ENCODE results near the gene CD244.

The CD244 gene

DNA sequence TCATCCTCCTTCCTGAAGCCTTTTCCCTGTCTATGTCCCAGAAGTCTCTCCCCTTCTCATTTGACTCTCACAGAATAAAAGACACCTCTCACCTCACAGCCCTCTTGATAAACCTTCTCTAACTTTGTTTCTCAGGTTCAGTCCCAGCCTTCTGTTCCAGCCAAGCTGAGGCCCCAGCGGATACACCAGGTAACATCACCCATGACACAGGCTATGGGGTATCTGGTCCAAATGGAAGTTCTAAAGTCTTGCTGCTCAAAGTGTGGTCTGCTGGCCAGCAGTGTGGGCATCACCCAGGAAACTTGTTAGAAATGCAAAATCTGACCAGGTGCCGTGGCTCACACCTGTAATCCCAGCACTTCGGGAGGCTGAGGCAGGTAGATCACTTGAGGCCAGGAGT lies 43.5 kb downstream of the CD244 start:
- no peak for DNase-seq (ENCODE audit: low spot score)
- TF ChIP-seq, protein P1, sequence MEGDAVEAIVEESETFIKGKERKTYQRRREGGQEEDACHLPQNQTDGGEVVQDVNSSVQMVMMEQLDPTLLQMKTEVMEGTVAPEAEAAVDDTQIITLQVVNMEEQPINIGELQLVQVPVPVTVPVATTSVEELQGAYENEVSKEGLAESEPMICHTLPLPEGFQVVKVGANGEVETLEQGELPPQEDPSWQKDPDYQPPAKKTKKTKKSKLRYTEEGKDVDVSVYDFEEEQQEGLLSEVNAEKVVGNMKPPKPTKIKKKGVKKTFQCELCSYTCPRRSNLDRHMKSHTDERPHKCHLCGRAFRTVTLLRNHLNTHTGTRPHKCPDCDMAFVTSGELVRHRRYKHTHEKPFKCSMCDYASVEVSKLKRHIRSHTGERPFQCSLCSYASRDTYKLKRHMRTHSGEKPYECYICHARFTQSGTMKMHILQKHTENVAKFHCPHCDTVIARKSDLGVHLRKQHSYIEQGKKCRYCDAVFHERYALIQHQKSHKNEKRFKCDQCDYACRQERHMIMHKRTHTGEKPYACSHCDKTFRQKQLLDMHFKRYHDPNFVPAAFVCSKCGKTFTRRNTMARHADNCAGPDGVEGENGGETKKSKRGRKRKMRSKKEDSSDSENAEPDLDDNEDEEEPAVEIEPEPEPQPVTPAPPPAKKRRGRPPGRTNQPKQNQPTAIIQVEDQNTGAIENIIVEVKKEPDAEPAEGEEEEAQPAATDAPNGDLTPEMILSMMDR (IDR thresholded peaks at IDR 0.05; ENCODE audit: extremely low read depth, insufficient read depth, missing control alignments): no peak
- in situ Hi-C loops (cut with MboI; ENCODE audit: low pct_unique_long_range_greater_than_20kb, low sequenced_read_pairs, unreplicated experiment): no loop called here

DNA sequence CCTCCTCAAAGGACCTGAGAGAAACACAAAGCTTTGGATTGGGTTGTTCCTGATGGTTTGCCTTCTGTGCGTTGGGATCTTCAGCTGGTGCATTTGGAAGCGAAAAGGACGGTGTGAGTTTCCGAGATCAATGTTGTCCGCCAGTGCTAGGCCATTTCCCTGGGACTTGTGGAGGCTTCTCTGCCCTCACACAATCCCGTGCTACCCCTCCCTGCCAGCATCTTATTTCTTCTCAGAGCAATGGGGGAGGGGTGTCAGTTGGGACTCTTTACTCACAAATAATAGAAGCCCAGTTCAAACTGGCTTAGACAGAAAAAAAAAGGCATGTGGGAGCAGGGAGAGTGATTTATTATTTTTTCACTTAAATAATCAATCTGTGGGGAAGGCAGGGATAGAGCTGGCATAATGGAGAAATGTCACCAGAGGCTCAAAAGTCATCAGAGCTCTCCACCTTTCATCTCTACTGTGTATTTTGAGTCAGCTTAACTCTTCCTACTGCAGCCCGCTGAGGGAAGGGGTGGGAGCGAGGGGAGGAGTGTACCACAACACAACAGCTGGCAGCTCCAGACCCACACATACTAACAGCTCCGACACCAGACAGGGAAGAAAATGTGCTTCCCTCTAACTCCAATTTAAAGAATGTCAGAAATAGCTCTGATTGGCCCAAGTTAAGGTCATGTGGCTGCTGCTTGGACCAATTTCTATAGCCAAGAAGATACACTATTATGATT lies 44.3 kb downstream of the CD244 start:
- in situ Hi-C loops (cut with MboI; ENCODE audit: low pct_unique_long_range_greater_than_20kb, low sequenced_read_pairs, unreplicated experiment): no loop called here
- TF ChIP-seq, protein P1 (IDR thresholded peaks at IDR 0.05; ENCODE audit: extremely low read depth, insufficient read depth, missing control alignments): no peak
- no peak for DNase-seq (ENCODE audit: low spot score)

DNA sequence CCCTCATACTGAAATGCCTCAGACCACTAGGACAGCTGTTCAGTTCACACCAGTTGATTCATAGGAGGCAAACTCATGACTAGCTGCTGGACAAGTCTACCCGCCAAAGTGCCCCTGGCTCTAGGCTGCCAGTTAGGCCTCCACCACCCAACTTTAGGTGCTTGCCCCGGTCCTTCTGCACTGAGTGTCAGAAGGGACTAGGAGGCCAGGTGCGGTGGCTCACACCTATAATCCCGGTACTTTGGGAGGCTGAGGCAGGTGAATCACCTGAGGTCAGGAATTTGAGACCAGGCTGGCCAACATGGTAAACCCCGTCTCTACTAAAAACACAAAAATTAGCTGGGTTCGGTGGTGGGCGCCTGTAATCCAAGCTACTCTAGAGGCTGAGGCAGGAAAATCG lies 47.8 kb downstream of the CD244 start:
- in situ Hi-C loops (cut with MboI; ENCODE audit: low pct_unique_long_range_greater_than_20kb, low sequenced_read_pairs, unreplicated experiment): no loop called here
- TF ChIP-seq, protein P1 (IDR thresholded peaks at IDR 0.05; ENCODE audit: extremely low read depth, insufficient read depth, missing control alignments): no peak
- DNase-seq (ENCODE audit: low spot score): no peak

DNA sequence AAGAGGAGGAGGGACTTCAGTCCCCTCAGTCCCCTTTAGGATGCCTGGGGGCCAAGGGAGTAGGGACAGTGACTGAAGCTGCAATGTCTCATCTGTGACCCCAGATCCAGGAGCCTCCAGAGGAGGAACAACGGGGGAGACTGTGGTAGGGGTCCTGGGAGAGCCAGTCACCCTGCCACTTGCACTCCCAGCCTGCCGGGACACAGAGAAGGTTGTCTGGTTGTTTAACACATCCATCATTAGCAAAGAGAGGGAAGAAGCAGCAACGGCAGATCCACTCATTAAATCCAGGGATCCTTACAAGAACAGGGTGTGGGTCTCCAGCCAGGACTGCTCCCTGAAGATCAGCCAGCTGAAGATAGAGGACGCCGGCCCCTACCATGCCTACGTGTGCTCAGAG lies 48.4 kb downstream of the CD244 start:
- DNase-seq (ENCODE audit: low spot score): no peak
- TF ChIP-seq, protein P1 (IDR thresholded peaks at IDR 0.05; ENCODE audit: extremely low read depth, insufficient read depth, missing control alignments): no peak
- in situ Hi-C loops (cut with MboI; ENCODE audit: low pct_unique_long_range_greater_than_20kb, low sequenced_read_pairs, unreplicated experiment): no loop called here

DNA sequence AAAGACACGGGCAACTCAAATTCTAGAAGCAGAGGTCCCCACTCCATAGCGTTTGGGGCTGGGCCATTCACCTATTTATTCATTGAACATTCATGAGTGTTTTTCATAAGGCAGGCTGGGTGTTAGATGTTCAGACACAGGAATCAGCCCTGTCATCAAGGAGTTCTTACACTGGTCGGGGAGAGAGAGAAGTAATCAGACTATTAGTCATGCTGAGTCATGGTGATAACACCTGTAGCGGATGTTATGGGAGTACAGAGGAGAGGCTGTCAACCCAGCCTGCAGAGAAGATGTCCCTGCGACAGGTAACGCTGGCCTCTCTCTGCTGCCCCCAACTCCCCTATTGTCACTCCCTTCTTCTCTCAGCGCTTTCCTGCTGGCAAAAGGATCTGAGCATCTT lies 49.5 kb downstream of the CD244 start:
- in situ Hi-C loops (cut with MboI; ENCODE audit: low pct_unique_long_range_greater_than_20kb, low sequenced_read_pairs, unreplicated experiment): no loop called here
- DNase-seq (ENCODE audit: low spot score): no peak

DNA sequence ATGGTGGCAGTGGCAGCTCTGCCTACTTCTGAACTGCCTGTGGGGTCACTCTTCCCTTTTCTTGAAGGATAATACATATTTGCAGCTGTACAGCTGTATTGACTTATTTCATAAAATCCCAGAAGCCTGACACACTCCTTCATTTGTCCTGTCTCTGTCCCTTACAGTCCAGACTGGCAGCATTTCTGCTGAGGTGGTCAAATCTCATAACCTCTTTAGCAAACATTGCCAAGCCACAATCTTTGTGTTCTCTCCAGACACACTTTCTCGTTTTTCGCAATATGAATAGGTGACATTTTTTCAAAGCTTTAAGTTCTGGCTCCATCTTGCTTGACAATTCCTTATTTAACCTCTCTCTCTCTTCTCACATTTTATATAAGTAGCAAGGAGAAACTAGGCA lies 51.5 kb downstream of the CD244 start:
- TF ChIP-seq, protein P1 (IDR thresholded peaks at IDR 0.05; ENCODE audit: extremely low read depth, insufficient read depth, missing control alignments): no peak
- DNase-seq (ENCODE audit: low spot score): no peak
- in situ Hi-C loops (cut with MboI; ENCODE audit: low pct_unique_long_range_greater_than_20kb, low sequenced_read_pairs, unreplicated experiment): no loop called here

More for the DNA sequence above, 49.5 kb downstream of the CD244 start:
- TF ChIP-seq, protein P1 (IDR thresholded peaks at IDR 0.05; ENCODE audit: extremely low read depth, insufficient read depth, missing control alignments): no peak
